Measurements from ENCODE around the gene IGF2BP2.
"Not testable (repeated sequence)": the region's sequence is repeated elsewhere in the genome, so short reads cannot be mapped to it uniquely, and the experiment has no call there.

The IGF2BP2 gene

DNA sequence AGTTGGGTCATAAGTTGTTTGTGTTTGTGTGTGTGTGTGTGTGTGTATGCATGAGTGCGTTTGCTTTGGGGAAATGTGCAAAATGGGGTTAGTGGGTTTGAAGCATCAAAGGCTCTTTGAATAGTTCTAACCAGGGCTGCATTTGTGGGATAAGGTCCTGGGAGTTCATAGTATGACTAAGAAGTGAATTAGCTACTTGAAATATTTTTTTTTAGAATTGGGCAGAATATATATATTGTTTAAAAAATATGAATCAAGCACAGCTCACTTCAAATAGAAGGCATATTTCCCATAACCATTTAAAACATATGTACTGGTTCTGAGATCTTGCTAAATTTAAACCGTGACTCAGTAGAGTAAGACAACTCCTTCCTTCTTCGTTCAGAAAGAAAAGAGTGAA, 43.1 kb downstream of the IGF2BP2 start:
- DNase-seq (ENCODE audit: low read depth), result peak; percentile 62
- Histone ChIP-seq H3K36me3 (ENCODE audit: control insufficient read depth, insufficient read depth, low read length, severe bottlenecking) (peaks cover 8% of the 10 kb centered on the region), H3K4me1 (ENCODE audit: control insufficient read depth, insufficient read depth, low read length) (peaks cover 24% of the 10 kb centered on the region), H3K9me3 (ENCODE audit: control insufficient read depth, low read length) (no peaks in the 10 kb centered on the region), H3K4me3 (ENCODE audit: low read length) (no peak overlapping the region), H3K27me3 (replicated peaks; ENCODE audit: control insufficient read depth, insufficient read depth, low read length) (no peaks in the 10 kb centered on the region), H3K9ac (ENCODE audit: low read length) (no peak overlapping the region)

DNA sequence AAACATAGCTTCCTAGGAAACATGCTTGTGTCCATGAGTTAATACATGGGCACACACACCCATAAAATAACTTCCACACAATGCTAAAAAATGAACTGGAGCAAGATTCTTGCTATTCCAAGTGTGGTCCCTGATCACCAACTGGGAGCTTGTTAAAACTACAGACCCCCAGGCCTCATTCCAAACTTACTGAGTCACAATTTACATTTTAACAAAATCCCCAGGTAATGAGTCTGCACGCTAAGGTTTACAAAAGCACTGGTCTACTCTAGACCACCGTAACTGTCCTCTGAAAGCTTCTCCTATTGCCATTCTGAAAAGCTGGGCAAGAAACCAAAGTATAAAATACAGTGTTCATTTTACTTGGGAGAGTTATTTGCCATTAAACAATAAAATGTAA, 45.4 kb downstream of the IGF2BP2 start:
- no peaks in the 10 kb centered on the region for H3K9me3 ChIP-seq (ENCODE audit: control insufficient read depth, low read length)
- DNase-seq (ENCODE audit: low read depth), result no peak

DNA sequence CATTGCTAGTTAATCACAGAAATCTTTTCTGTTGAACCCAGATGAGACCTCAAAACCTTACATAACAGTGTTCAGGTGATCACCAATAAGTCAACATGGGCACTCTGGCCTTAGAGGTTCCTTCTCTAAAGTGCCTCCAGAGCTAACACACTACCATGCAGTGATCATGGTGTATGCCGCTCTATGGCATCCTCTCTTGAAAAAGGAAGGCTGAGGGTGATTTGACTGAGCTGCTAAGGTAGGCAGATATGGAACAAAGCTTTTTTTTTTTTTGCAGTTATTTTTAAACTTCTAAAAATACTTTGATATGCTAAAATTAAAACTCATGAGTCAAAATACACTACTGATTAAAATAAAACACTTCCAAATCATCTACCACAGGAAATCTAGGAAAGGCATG, 46.0 kb downstream of the IGF2BP2 start:
- Histone ChIP-seq H3K9ac (ENCODE audit: low read length) (no peak overlapping the region), H3K9me3 (ENCODE audit: control insufficient read depth, low read length) (no peaks in the 10 kb centered on the region)
- DNase-seq (ENCODE audit: low read depth), result no peak

More for the DNA sequence above, 45.4 kb downstream of the IGF2BP2 start:
- no peak overlapping the region for H3K9ac ChIP-seq (ENCODE audit: low read length)
- peaks cover 24% of the 10 kb centered on the region for H3K4me1 ChIP-seq (ENCODE audit: control insufficient read depth, insufficient read depth, low read length)
- no peak overlapping the region for H3K4me3 ChIP-seq (ENCODE audit: low read length)
- H3K27me3 ChIP-seq (replicated peaks; ENCODE audit: control insufficient read depth, insufficient read depth, low read length), result no peaks in the 10 kb centered on the region
- peaks cover 6% of the 10 kb centered on the region for H3K36me3 ChIP-seq (ENCODE audit: control insufficient read depth, insufficient read depth, low read length, severe bottlenecking)

DNA sequence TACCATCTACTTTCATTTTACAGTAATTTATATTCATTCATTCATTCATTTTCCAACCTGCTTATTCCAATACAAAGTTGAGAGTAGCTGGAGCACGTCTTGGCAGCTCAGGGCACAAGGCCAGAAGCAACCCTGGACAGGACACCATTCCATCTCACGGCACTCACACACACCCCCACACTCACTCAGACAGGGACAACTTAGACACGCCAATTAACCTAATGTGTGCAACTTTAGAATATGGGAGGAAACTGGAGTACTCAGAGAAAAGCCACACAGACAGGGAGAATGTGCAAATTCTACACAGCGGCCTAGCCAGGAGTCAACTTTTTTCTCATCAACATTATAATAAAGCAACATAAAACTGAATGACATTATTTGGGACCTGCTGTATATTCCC, 46.7 kb downstream of the IGF2BP2 start:
- H3K9me3 ChIP-seq (ENCODE audit: control insufficient read depth, low read length), result no peaks in the 10 kb centered on the region
- H3K9ac ChIP-seq (ENCODE audit: low read length), result no peak overlapping the region
- no peaks in the 10 kb centered on the region for H3K27me3 ChIP-seq (replicated peaks; ENCODE audit: control insufficient read depth, insufficient read depth, low read length)
- H3K4me3 ChIP-seq (ENCODE audit: low read length), result no peak overlapping the region
- peaks cover 34% of the 10 kb centered on the region for H3K4me1 ChIP-seq (ENCODE audit: control insufficient read depth, insufficient read depth, low read length)
- DNase-seq (ENCODE audit: low read depth), result no peak
- peaks cover 4% of the 10 kb centered on the region for H3K36me3 ChIP-seq (ENCODE audit: control insufficient read depth, insufficient read depth, low read length, severe bottlenecking)

More for the DNA sequence above, 46.0 kb downstream of the IGF2BP2 start:
- H3K4me3 ChIP-seq (ENCODE audit: low read length), result no peak overlapping the region
- H3K36me3 ChIP-seq (ENCODE audit: control insufficient read depth, insufficient read depth, low read length, severe bottlenecking), result peaks cover 4% of the 10 kb centered on the region
- H3K4me1 ChIP-seq (ENCODE audit: control insufficient read depth, insufficient read depth, low read length), result peaks cover 27% of the 10 kb centered on the region
- no peaks in the 10 kb centered on the region for H3K27me3 ChIP-seq (replicated peaks; ENCODE audit: control insufficient read depth, insufficient read depth, low read length)

DNA sequence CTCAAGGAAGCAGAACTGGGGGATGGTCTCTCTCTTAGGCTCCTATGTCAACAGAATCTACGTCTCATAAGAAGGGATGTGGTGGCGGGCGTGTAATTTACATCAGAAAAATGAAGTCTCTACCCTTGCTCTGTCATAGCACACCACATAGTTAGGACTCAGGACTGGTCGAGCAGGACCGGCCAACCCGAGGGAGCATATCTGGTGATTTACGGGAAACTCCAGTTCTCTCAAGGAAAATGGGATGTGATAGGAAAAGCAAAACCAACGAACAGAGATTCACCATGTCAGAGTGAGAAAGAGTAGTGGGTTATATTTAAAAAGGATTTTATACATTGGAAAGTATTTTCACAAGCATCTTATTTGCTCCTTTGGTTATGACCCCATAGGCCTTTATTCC, 54.7 kb downstream of the IGF2BP2 start:
- no peak for DNase-seq (ENCODE audit: low read depth)
- Histone ChIP-seq H3K36me3 (ENCODE audit: control insufficient read depth, insufficient read depth, low read length, severe bottlenecking) (no peaks in the 10 kb centered on the region), H3K4me1 (ENCODE audit: control insufficient read depth, insufficient read depth, low read length) (peaks cover 13% of the 10 kb centered on the region), H3K9me3 (ENCODE audit: control insufficient read depth, low read length) (no peaks in the 10 kb centered on the region), H3K4me3 (ENCODE audit: low read length) (no peak overlapping the region), H3K27me3 (replicated peaks; ENCODE audit: control insufficient read depth, insufficient read depth, low read length) (no peaks in the 10 kb centered on the region), H3K9ac (ENCODE audit: low read length) (no peak overlapping the region)

DNA sequence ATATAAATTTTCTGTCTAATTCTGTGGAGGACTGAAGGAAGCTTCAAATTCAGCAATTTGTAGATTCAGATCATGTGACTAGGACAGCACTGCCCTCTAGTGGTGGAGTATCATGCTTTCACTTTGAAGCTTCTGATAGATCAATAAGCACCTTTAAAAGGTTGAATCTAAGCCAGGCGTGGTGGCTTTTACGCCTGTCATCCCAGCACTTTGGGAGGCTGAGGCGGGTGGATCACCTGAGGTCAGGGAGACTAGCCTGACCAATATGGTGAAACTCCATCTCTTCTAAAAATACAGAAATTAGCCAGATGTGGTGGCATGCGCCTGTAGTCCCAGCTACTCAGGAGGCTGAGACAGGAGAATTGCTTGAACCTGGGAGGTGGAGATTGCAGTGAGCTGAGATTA, 56.3 kb downstream of the IGF2BP2 start:
- H3K4me3 ChIP-seq (ENCODE audit: low read length); H3K27me3 ChIP-seq (replicated peaks; ENCODE audit: control insufficient read depth, insufficient read depth, low read length); H3K36me3 ChIP-seq (ENCODE audit: control insufficient read depth, insufficient read depth, low read length, severe bottlenecking); H3K9ac ChIP-seq (ENCODE audit: low read length); H3K9me3 ChIP-seq (ENCODE audit: control insufficient read depth, low read length): not testable (repeated sequence)
- peaks cover 23% of the 10 kb centered on the region for H3K4me1 ChIP-seq (ENCODE audit: control insufficient read depth, insufficient read depth, low read length)
- DNase-seq (ENCODE audit: low read depth), result peak; percentile 70

DNA sequence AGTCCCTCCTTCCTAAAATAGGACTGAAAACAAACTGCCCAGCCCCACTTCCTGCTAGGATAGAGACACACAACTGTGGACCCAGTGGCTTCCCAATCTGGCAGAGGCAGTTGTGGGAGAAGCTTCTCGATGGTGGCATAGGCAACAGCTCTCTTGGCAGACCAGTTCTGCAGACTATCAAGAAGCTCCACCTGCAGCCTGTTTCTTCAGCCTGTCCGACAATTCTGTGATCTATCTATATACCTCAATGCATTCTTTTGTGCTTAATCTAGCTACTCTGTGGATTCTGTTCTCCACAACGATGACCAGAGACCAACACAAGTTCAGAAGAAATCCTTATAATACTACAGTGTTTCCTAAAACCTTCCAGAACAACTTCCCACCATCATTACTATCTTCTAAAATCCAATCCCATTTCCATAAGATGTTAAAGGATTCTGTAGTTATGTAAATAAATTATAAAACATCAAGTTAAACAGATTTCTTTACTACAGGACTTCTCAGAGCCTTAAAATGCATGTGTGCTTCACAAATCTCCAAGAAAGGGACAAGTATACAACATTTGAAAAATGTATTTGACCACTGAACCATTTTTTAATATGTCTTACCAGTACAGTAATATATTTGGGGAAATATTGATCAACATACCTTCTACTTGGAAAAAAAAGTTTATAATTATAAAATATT, 57.7 kb downstream of the IGF2BP2 start:
- no peak for DNase-seq (ENCODE audit: low read depth)
- Histone ChIP-seq H3K4me1 (ENCODE audit: control insufficient read depth, insufficient read depth, low read length) (peaks cover 31% of the 10 kb centered on the region), H3K9ac (ENCODE audit: low read length) (no peak overlapping the region), H3K36me3 (ENCODE audit: control insufficient read depth, insufficient read depth, low read length, severe bottlenecking) (no peaks in the 10 kb centered on the region), H3K9me3 (ENCODE audit: control insufficient read depth, low read length) (no peaks in the 10 kb centered on the region), H3K4me3 (ENCODE audit: low read length) (no peak overlapping the region), H3K27me3 (replicated peaks; ENCODE audit: control insufficient read depth, insufficient read depth, low read length) (no peaks in the 10 kb centered on the region)

DNA sequence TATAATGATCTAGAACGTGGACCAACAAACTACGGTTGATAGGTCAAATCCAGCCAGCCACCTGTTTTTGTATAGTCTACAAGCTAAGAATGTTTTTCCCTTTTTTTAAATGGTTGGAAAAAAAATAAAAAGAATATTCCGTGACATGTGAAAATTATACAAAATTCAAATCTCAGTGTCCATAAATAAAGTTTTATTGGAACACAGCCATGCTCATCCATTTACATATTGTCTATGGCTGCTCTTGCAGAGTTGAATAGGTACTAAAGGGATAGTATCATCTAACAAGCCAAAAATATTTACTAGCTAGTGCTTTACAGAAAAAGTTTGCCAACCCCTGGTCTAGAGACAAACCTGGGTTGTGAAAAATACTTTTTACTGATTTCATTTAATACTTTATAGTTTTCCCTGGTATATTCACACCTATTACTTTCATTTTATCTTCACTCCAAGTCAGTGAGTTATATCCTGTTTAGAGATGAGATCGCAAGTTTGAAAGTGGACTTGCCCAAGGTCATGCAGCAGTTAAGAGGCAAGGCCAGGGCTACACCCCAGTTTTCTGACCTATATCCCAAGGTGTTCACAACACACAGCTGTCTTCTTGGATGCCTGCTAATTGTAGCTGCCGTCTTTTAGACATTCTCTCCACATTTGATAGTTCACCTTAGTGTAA, 58.4 kb downstream of the IGF2BP2 start:
- Histone ChIP-seq H3K4me3 (ENCODE audit: low read length) (no peak overlapping the region), H3K9me3 (ENCODE audit: control insufficient read depth, low read length) (no peaks in the 10 kb centered on the region)
- no peak for DNase-seq (ENCODE audit: low read depth)

DNA sequence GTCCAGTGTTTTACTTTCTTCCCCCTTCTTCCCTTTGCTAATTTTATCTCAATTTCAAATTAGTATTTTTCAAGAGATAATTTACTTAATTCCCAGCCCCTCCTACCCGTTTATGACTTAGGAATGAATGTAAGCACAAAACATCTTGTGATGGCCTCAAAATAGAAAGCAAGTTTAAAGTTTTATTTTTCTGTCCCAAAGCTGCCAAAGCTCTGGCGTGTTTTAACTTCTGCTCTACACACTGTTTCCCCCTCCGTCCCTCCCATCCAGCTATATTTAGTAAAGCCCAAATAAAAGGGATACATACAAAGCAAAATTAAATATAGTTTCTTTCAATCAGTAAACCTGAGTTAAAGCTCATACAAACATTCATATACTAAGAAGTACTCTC, 59.9 kb downstream of the IGF2BP2 start:
- Histone ChIP-seq H3K36me3 (ENCODE audit: control insufficient read depth, insufficient read depth, low read length, severe bottlenecking) (no peaks in the 10 kb centered on the region), H3K9me3 (ENCODE audit: control insufficient read depth, low read length) (no peaks in the 10 kb centered on the region), H3K4me3 (ENCODE audit: low read length) (peak overlapping the region; percentile 67), H3K9ac (ENCODE audit: low read length) (peak overlapping the region; percentile 11), H3K4me1 (ENCODE audit: control insufficient read depth, insufficient read depth, low read length) (peaks cover 43% of the 10 kb centered on the region), H3K27me3 (replicated peaks; ENCODE audit: control insufficient read depth, insufficient read depth, low read length) (no peaks in the 10 kb centered on the region)
- DNase-seq (ENCODE audit: low read depth), result no peak

More for the DNA sequence above, 58.4 kb downstream of the IGF2BP2 start:
- no peaks in the 10 kb centered on the region for H3K27me3 ChIP-seq (replicated peaks; ENCODE audit: control insufficient read depth, insufficient read depth, low read length)
- H3K9ac ChIP-seq (ENCODE audit: low read length), result no peak overlapping the region
- peaks cover 31% of the 10 kb centered on the region for H3K4me1 ChIP-seq (ENCODE audit: control insufficient read depth, insufficient read depth, low read length)
- H3K36me3 ChIP-seq (ENCODE audit: control insufficient read depth, insufficient read depth, low read length, severe bottlenecking), result no peaks in the 10 kb centered on the region

DNA sequence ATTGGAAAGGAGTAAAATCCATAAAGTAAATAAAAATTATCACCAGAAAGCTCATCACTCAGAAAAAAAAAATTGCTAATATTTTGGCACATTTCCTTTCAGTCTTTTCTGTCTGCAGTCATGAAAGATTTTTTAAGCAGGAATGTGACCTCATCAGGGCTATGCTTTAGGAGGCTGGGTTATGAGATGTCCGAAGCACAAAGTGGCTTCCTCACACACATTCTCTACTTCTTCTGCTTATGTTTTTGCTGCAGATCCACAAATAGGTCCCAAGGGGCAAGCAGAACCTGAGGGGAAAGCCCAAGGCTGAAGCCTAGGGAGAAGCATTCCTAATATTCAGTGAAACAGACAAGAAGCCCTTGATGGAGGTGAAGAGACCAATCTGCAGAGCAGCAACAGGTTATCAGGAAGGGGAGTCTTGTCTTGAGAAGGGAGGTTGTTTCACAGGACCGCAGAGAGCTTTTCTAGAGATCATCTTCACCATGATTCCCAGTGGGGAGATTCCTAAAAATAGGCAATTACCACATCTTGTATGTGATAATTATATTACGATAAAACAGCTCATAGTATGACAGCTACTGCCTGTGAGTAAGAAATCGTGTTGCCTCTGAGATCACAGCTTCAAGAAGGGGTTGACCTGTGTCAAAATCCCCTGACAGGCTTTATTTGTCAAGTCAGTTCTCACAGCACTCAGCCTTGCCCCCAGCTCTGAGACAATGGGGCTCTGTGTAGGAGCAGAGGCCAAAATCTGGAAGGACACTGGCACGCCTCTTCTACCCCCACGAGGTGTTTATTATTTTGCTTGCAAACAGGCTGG, 60.5 kb downstream of the IGF2BP2 start:
- DNase-seq (ENCODE audit: low read depth), result peak; percentile 27
- Histone ChIP-seq H3K9me3 (ENCODE audit: control insufficient read depth, low read length) (no peaks in the 10 kb centered on the region), H3K36me3 (ENCODE audit: control insufficient read depth, insufficient read depth, low read length, severe bottlenecking) (no peaks in the 10 kb centered on the region), H3K4me1 (ENCODE audit: control insufficient read depth, insufficient read depth, low read length) (peaks cover 49% of the 10 kb centered on the region), H3K9ac (ENCODE audit: low read length) (peak overlapping the region; percentile 11), H3K27me3 (replicated peaks; ENCODE audit: control insufficient read depth, insufficient read depth, low read length) (no peaks in the 10 kb centered on the region), H3K4me3 (ENCODE audit: low read length) (peak overlapping the region; percentile 67)

DNA sequence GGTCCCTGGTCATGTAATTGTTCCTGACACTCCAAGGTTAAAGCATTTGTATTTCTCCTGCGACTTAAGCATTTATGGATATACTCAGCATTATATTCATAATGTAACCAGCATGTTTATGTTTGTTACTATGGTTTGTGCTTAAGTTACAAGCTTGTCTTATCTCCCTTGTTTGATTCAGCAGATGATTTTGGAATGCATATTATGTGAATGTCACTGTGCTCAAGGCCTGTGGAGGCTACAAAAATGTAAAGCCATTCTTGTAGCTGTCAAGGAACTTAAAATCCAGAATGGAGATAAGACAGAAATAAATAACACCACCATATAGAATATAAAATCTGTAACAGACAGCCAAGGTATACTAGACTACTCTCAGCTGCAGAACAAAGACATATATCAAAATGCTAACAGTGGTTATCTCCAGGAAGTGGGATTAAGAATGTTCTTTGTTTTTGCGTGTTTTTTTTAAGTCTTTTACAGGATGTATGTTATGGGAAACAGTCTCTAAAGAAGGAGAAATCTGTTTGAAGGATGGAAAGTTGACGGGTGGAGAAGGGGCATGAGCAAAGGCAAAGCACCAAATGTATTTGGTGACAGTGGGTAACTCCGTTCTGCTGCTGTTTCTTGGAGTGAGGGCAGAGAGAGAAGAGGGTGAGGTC, 61.4 kb downstream of the IGF2BP2 start:
- Histone ChIP-seq H3K36me3 (ENCODE audit: control insufficient read depth, insufficient read depth, low read length, severe bottlenecking) (peaks cover under 1% of the 10 kb centered on the region), H3K4me3 (ENCODE audit: low read length) (no peak overlapping the region), H3K9me3 (ENCODE audit: control insufficient read depth, low read length) (no peaks in the 10 kb centered on the region), H3K9ac (ENCODE audit: low read length) (no peak overlapping the region), H3K4me1 (ENCODE audit: control insufficient read depth, insufficient read depth, low read length) (peaks cover 54% of the 10 kb centered on the region), H3K27me3 (replicated peaks; ENCODE audit: control insufficient read depth, insufficient read depth, low read length) (no peaks in the 10 kb centered on the region)
- no peak for DNase-seq (ENCODE audit: low read depth)

Data from adipocyte (in vitro differentiated cells).